Fibroblast of villous mesenchyme (primary cell): ENCODE measurements around the gene GON4L. TPM values are rescaled to one million over a fixed set of nuclear protein-coding genes. Genes with fewer than 3 reads are reported as not detected.

ENCODE experiments used
- DNase-seq: peaks from one replicate; pipeline ENCODE4 v3.0.0-alpha.2; 2010; ENCODE audit warnings: low read depth
- H3K4me3 ChIP-seq: 2 replicates; pipeline ENCODE4 v1.5.1; 2011; ENCODE audit warnings: low read depth, mild to moderate bottlenecking, low read length
- total RNA-seq: library from RNA; depleted of rRNA; stranded (reverse); fragments of >200 nt; gene quantifications from 2 replicates; pipeline ENCODE4 v1.2.3, GENCODE V29; 2012
- TF ChIP-seq, protein P1 (sequence below): IDR thresholded peaks from 2 replicates; pipeline ENCODE4 v1.5.1; 2012; ENCODE audit warnings: low read depth, mild to moderate bottlenecking, low read length; ENCODE audit not compliant: insufficient read depth

The GON4L gene
- total RNA-seq, 1 donor = 42.7 TPM

DNA sequence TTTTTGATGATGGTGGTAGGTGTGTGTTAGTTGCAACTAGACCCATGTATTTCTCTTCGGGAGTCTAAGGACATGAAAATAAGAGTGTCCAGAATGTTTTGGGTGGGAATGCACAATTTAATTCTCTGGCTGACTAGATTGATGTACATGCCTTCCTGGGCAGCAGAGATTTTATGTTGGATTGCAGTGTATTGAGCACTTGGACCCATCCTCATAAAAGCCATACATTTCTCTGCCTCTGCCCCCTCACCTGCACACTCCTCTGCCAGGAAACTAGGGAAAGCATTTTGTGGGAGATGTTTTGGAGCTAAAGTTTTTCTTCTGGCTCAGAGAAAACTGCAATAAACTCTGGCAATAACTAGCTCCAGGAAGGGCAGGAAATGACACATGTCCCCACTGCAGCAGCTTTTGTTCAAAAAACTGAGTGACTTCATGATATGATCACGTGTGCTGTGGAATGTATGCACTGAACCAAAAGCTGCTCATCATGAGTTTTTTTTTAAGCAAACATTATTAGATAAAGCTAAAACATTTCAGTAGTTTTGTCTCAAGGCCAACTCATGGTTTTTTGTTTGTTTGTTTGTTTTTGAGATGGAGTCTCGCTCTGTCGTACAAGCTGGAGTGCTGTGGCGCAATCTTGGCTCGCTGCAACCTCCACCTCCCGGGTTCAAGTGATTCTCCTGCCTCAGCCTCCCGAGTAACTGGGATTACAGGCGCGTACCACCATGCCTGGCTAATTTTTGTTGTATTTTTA is 36.6 kb upstream of the GON4L start:
- TF ChIP-seq, protein P1, sequence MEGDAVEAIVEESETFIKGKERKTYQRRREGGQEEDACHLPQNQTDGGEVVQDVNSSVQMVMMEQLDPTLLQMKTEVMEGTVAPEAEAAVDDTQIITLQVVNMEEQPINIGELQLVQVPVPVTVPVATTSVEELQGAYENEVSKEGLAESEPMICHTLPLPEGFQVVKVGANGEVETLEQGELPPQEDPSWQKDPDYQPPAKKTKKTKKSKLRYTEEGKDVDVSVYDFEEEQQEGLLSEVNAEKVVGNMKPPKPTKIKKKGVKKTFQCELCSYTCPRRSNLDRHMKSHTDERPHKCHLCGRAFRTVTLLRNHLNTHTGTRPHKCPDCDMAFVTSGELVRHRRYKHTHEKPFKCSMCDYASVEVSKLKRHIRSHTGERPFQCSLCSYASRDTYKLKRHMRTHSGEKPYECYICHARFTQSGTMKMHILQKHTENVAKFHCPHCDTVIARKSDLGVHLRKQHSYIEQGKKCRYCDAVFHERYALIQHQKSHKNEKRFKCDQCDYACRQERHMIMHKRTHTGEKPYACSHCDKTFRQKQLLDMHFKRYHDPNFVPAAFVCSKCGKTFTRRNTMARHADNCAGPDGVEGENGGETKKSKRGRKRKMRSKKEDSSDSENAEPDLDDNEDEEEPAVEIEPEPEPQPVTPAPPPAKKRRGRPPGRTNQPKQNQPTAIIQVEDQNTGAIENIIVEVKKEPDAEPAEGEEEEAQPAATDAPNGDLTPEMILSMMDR = no peak
- no peak overlapping the region for H3K4me3 ChIP-seq
- peak; percentile 83 for DNase-seq

DNA sequence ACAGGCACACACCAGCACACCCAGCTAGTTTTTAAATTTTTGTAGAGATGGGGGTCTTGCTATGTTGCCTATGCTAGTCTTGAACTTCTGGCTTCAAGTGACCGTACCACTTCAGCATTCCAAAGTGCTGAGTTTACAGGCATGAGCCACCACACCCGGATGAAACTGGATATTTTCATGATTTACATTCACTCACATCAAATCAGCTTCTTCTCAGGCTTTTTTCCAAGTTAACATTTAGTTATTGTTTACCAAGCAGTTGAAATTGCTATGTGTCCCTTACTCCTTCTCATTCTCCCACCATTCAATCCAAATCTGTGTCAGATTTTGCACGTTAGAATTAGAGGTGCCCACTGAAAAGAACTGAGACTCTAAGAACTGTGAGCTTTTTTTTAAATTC is 35.8 kb upstream of the GON4L start:
- DNase-seq = peak; percentile 69
- H3K4me3 ChIP-seq = no peak overlapping the region

DNA sequence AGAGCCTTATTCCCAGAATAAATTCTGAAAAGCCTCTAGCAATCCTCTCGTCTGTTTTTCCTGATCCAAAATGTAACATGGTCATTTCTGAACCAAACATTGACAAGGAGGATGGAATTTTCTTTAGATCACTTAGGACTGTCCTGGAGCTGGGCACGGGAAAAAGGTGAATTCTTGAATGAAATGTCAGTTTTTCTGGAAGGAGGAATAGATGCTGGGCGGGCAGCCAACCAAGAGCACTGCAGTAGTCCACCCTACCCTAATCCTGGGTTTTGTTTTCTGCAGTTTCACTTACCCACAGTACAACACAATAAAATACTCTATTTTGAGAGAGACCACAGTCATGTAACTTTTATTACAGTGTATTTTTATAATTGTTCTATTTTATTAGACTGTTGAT is 33.2 kb upstream of the GON4L start:
- no peak for DNase-seq

More for the DNA sequence above, 35.8 kb upstream of the GON4L start:
- TF ChIP-seq, protein P1 = no peak

DNA sequence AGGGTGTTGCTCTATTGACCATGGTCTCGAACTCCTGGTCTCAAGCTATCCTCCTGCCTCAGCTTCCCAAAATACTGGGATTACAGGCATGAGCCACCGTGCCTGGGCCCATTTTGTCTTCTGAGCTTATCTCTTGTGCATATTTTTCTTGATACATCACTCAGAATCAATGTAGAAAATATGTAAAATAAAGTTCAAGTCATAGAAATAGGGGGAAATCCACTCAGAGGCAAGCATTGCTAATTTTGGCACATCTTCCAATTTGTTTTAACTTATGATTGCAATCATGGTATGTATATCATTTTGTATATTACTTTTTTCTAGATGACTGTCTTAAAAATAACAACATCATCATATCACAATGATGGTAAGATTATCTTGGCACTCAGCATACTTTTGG is 32.6 kb upstream of the GON4L start:
- TF ChIP-seq, protein P1 = no peak
- DNase-seq = no peak
- H3K4me3 ChIP-seq = no peak overlapping the region

More for the DNA sequence above, 33.2 kb upstream of the GON4L start:
- TF ChIP-seq, protein P1 = no peak
- H3K4me3 ChIP-seq = no peak overlapping the region

DNA sequence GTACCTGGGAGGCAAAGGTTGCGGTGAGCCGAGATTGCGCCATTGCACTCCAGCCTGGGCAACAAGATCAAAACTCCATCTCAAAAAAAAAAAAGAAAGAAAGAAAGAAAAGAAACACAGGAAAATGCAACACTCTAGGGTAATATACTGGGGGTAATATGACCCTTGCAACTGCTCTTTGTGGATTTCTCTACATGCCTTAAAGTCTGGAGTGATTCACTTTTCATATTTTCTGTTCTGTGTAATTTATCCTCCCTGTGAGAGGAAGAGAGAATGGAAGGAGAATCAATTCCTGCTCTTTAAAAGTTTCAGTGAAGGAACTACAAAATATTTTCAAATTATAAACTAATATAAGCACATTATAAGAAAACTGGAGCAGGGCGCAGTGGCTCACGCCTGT is 31.5 kb upstream of the GON4L start:
- no peak overlapping the region for H3K4me3 ChIP-seq
- DNase-seq = no peak
- TF ChIP-seq, protein P1 = no peak

DNA sequence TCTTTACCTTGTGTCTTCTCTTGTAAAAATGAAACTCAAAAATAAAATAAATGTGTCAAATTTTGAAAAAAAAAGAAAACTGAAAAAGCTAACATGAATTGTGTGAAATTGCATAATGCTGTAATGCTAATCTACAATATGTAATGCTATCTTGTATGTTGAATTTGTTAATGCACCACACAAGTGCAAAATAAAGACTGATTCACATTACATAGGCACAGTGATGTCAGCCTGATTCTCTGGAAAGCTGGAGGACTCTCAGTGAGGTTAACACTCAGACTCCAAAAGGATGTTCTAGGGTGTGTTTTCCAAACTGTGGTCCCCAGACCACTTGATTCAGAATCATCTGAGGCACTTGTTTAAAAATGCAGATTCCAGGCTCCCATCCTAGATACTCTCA is 28.0 kb upstream of the GON4L start:
- DNase-seq = no peak
- H3K4me3 ChIP-seq = no peak overlapping the region
- TF ChIP-seq, protein P1 = no peak
